Measurements from ENCODE around the gene ARPP21.

The ARPP21 gene

GRCh38 chr3:35644451-35644850, 5.1 kb downstream of the ARPP21 start:
- H3K4me2 ChIP-seq = no peak overlapping the region
- no peak overlapping the region for H2AFZ ChIP-seq (ENCODE audit: low read depth)
- H3K4me3 ChIP-seq (IDR thresholded peaks at IDR 0.05; ENCODE audit: insufficient read depth, low read depth, low read length) = no peak overlapping the region
- no peak for TF ChIP-seq CTCF (conservative IDR thresholded peaks at IDR 0.05; ENCODE audit: low read depth, low read length)
- H3K27me3 ChIP-seq (ENCODE audit: insufficient read depth, low read depth) = no peaks in the 10 kb centered on the region
- H4K20me1 ChIP-seq (ENCODE audit: insufficient read depth) = no peaks in the 10 kb centered on the region
- peaks cover 3% of the 10 kb centered on the region for H3K4me1 ChIP-seq (ENCODE audit: low read depth, poor library complexity, severe bottlenecking)
- no peak overlapping the region for H3K9ac ChIP-seq
- no peaks in the 10 kb centered on the region for H3K79me2 ChIP-seq (ENCODE audit: insufficient read depth, low read depth)
- no peak overlapping the region for H3K27ac ChIP-seq
- H3K36me3 ChIP-seq (ENCODE audit: insufficient read depth) = no peaks in the 10 kb centered on the region

GRCh38 chr3:35645189-35645588, 5.9 kb downstream of the ARPP21 start:
- Histone ChIP-seq H3K36me3 (ENCODE audit: insufficient read depth) (no peaks in the 10 kb centered on the region), H3K79me2 (ENCODE audit: insufficient read depth, low read depth) (no peaks in the 10 kb centered on the region), H2AFZ (ENCODE audit: low read depth) (no peak overlapping the region), H4K20me1 (ENCODE audit: insufficient read depth) (no peaks in the 10 kb centered on the region), H3K27me3 (ENCODE audit: insufficient read depth, low read depth) (no peaks in the 10 kb centered on the region), H3K4me3 (IDR thresholded peaks at IDR 0.05; ENCODE audit: insufficient read depth, low read depth, low read length) (no peak overlapping the region), H3K9ac (no peak overlapping the region), H3K27ac (no peak overlapping the region), H3K4me1 (ENCODE audit: low read depth, poor library complexity, severe bottlenecking) (peaks cover 3% of the 10 kb centered on the region), H3K4me2 (no peak overlapping the region)
- no peak for TF ChIP-seq CTCF (conservative IDR thresholded peaks at IDR 0.05; ENCODE audit: low read depth, low read length)

DNA sequence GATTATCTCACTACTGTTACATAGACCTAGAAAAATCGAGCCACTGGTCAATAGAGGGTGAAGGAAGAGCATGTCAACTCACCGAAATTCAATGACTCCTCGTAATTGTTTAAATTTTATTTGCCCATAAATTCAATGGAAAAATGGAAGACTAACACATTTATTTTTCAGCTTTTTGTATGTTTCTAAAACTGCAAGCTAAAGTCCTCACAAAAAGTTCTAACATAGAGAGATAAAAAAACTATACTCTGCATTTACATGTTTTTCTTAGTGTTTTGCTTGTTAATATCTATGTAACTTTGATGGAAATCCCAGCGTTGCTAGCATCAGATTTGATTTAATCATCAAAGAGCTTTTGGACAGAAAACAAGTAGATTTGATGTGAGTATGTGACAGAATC, 6.8 kb downstream of the ARPP21 start:
- no peak for TF ChIP-seq CTCF (conservative IDR thresholded peaks at IDR 0.05; ENCODE audit: low read depth, low read length)
- Histone ChIP-seq H4K20me1 (ENCODE audit: insufficient read depth) (no peaks in the 10 kb centered on the region), H3K27me3 (ENCODE audit: insufficient read depth, low read depth) (no peaks in the 10 kb centered on the region), H3K4me1 (ENCODE audit: low read depth, poor library complexity, severe bottlenecking) (peaks cover 3% of the 10 kb centered on the region), H3K4me2 (no peak overlapping the region), H3K4me3 (IDR thresholded peaks at IDR 0.05; ENCODE audit: insufficient read depth, low read depth, low read length) (no peak overlapping the region), H3K79me2 (ENCODE audit: insufficient read depth, low read depth) (no peaks in the 10 kb centered on the region), H2AFZ (ENCODE audit: low read depth) (no peak overlapping the region), H3K9ac (no peak overlapping the region), H3K27ac (no peak overlapping the region), H3K36me3 (ENCODE audit: insufficient read depth) (no peaks in the 10 kb centered on the region)

GRCh38 chr3:35647461-35647860, 8.1 kb downstream of the ARPP21 start:
- no peak overlapping the region for H3K4me3 ChIP-seq (IDR thresholded peaks at IDR 0.05; ENCODE audit: insufficient read depth, low read depth, low read length)
- no peak overlapping the region for H2AFZ ChIP-seq (ENCODE audit: low read depth)
- no peaks in the 10 kb centered on the region for H3K27me3 ChIP-seq (ENCODE audit: insufficient read depth, low read depth)
- H3K4me1 ChIP-seq (ENCODE audit: low read depth, poor library complexity, severe bottlenecking) = peaks cover 10% of the 10 kb centered on the region
- no peaks in the 10 kb centered on the region for H3K79me2 ChIP-seq (ENCODE audit: insufficient read depth, low read depth)
- H3K9ac ChIP-seq = no peak overlapping the region
- H3K27ac ChIP-seq = no peak overlapping the region
- H4K20me1 ChIP-seq (ENCODE audit: insufficient read depth) = no peaks in the 10 kb centered on the region
- TF ChIP-seq CTCF (conservative IDR thresholded peaks at IDR 0.05; ENCODE audit: low read depth, low read length) = no peak
- H3K4me2 ChIP-seq = no peak overlapping the region
- H3K36me3 ChIP-seq (ENCODE audit: insufficient read depth) = no peaks in the 10 kb centered on the region

All from KMS-11 (cell line).